ENCODE results near the gene F13A1.

- TF ChIP-seq CBX8 (IDR thresholded peaks at IDR 0.05; ENCODE audit: borderline replicate concordance, low read depth, low read length) = no peak
- TF ChIP-seq POLR2AphosphoS5 (IDR thresholded peaks at IDR 0.05; ENCODE audit: low read depth, low read length) = no peak
- TF ChIP-seq POLR2A (IDR thresholded peaks at IDR 0.05; ENCODE audit: control extremely low read depth in 1 of 2, low read depth in 2 of 2, low read length in 2 of 2) = no peak
- TF ChIP-seq EP300 (IDR thresholded peaks at IDR 0.05; ENCODE audit: borderline replicate concordance in 1 of 2, low read depth in 2 of 2, low read length in 2 of 2) = no peak
- no peak for TF ChIP-seq ATF3 (IDR thresholded peaks at IDR 0.05; ENCODE audit: insufficient read depth, low read depth, low read length)
- no peak for TF ChIP-seq JUND (IDR thresholded peaks at IDR 0.05; ENCODE audit: low read length)
- TF ChIP-seq NRF1 (IDR thresholded peaks at IDR 0.05; ENCODE audit: low read depth, low read length) = no peak
- TF ChIP-seq YY1 (IDR thresholded peaks at IDR 0.05; ENCODE audit: low read depth, low read length) = no peak
- TF ChIP-seq TAF1 (IDR thresholded peaks at IDR 0.05; ENCODE audit: low read depth, low read length) = no peak
- no peak for TF ChIP-seq USF2 (IDR thresholded peaks at IDR 0.05; ENCODE audit: low read length)
These were observed 102.4 kb downstream of the F13A1 start for GRCh38 chr6:6217855-6218758.

Data from H1 (cell line).